IMR-90 (cell line): Measurements from ENCODE around the gene NFAT5. TPM values are rescaled to one million over a fixed set of nuclear protein-coding genes. Genes with fewer than 3 reads are reported as not detected.

Experiments used
- ATAC-seq: fragments of 200-7000 bp; cut with Tn5 transposase; 2 replicates; pipeline ENCODE4 v1.9.1; 2020; ENCODE audit warnings: low read depth, mild to moderate bottlenecking, moderate library complexity
- BruUV-seq: library from RNA; stranded (reverse); fragments of 400-500 nt; replicated peaks from 2 replicates; lab custom pipeline; 2021; lab: Mats Ljungman, UMichigan
- CTCF ChIA-PET: fragments of 300-600 bp; formaldehyde crosslinking; extraction: SDS; loops from one replicate; lab custom pipeline; 2021; ENCODE audit warnings: antibody characterized with exemption; lab: Yijun Ruan, JAX
- POLR2A ChIA-PET: fragments of 300-600 bp; sonication (Branson Sonifier 250); formaldehyde crosslinking; loops from one replicate; lab custom pipeline; 2022; ENCODE audit warnings: antibody characterized with exemption; ENCODE audit not compliant: unreplicated experiment; lab: Charles Lee
- DNase-seq: peaks from one replicate; pipeline ENCODE4 v3.0.0; 2013
- H2AFZ ChIP-seq: replicated peaks from 2 replicates; pipeline ENCODE3; 2013; ENCODE audit warnings: low read length, mild to moderate bottlenecking; ENCODE audit not compliant: poor library complexity
- H2AK5ac ChIP-seq: 2 replicates; pipeline ENCODE4 v1.6.1; 2013; ENCODE audit warnings: low read depth, low read length, inconsistent platforms
- H2AK9ac ChIP-seq: replicated peaks from 2 replicates; pipeline ENCODE3; 2013; ENCODE audit warnings: mild to moderate bottlenecking, low read depth, low read length, moderate library complexity; ENCODE audit not compliant: poor library complexity
- H2BK120ac ChIP-seq: 2 replicates; pipeline ENCODE4 v1.6.1; 2013; ENCODE audit warnings: low read depth, low read length, inconsistent platforms
- H2BK15ac ChIP-seq: 3 replicates; pipeline ENCODE4 v1.6.1; 2013; ENCODE audit warnings: low read depth, low read length, inconsistent platforms
- H2BK20ac ChIP-seq: 2 replicates; pipeline ENCODE4 v1.6.1; 2013; ENCODE audit warnings: low read depth, mild to moderate bottlenecking, inconsistent platforms, low read length, moderate library complexity
- H2BK5ac ChIP-seq: 2 replicates; pipeline ENCODE4 v1.6.1; 2013; ENCODE audit warnings: mild to moderate bottlenecking, low read depth, low read length, inconsistent platforms; ENCODE audit not compliant: poor library complexity, severe bottlenecking
- H3K14ac ChIP-seq: replicated peaks from 2 replicates; pipeline ENCODE4 v1.6.1; 2013; ENCODE audit warnings: low read depth, low read length, inconsistent platforms
- H3K18ac ChIP-seq: 2 replicates; pipeline ENCODE4 v1.6.1; 2013; ENCODE audit warnings: low read depth, low read length, control low read depth
- H3K23ac ChIP-seq: 2 replicates; pipeline ENCODE4 v1.6.1; 2013; ENCODE audit warnings: low read depth, low read length, inconsistent platforms
- H3K27ac ChIP-seq: 2 replicates; pipeline ENCODE4 v1.5.1; 2013; ENCODE audit warnings: mild to moderate bottlenecking, control low read depth, low read length; ENCODE audit not compliant: insufficient read depth
- H3K27me3 ChIP-seq: 2 replicates; pipeline ENCODE4 v1.6.1; 2013; ENCODE audit warnings: low read length; ENCODE audit not compliant: control insufficient read depth, insufficient read depth
- H3K36me3 ChIP-seq: 2 replicates; pipeline ENCODE4 v1.6.1; 2013; ENCODE audit warnings: low read length, mixed read lengths; ENCODE audit not compliant: control insufficient read depth, insufficient read depth
- H3K4ac ChIP-seq: 2 replicates; pipeline ENCODE4 v1.6.1; 2013; ENCODE audit warnings: low read depth, low read length, inconsistent platforms
- H3K4me1 ChIP-seq: 2 replicates; pipeline ENCODE4 v1.6.1; 2013; ENCODE audit warnings: low read length, mixed read lengths; ENCODE audit not compliant: control insufficient read depth, insufficient read depth
- H3K4me2 ChIP-seq: 2 replicates; pipeline ENCODE4 v1.6.1; 2013; ENCODE audit warnings: low read depth, mild to moderate bottlenecking, control low read depth, low read length, moderate library complexity
- H3K4me3 ChIP-seq: 2 replicates; pipeline ENCODE4 v1.5.1; 2013; ENCODE audit warnings: low read depth, mild to moderate bottlenecking, control low read depth, low read length, moderate library complexity; ENCODE audit not compliant: insufficient read depth
- H3K56ac ChIP-seq: 2 replicates; pipeline ENCODE4 v1.6.1; 2013; ENCODE audit warnings: low read length, inconsistent platforms; ENCODE audit not compliant: insufficient read depth; ENCODE audit errors: extremely low read depth
- H3K79me1 ChIP-seq, 2 experiments: 2 replicates each; pipeline ENCODE4 v1.6.1; 2013; ENCODE audit warnings: low read length in 2 of 2, inconsistent platforms in 1 of 2, low read depth in 1 of 2
- H3K9ac ChIP-seq: 2 replicates; pipeline ENCODE4 v1.6.1; 2013; ENCODE audit warnings: low read depth, low read length, control low read depth
- H3K9me1 ChIP-seq: 2 replicates; pipeline ENCODE4 v1.6.1; 2013; ENCODE audit warnings: low read length, inconsistent platforms; ENCODE audit not compliant: insufficient read depth
- H3K9me3 ChIP-seq: 2 replicates; pipeline ENCODE4 v1.6.1; 2013; ENCODE audit warnings: low read length; ENCODE audit not compliant: control insufficient read depth, insufficient read depth
- H4K20me1 ChIP-seq: 2 replicates; pipeline ENCODE4 v1.6.1; 2013; ENCODE audit warnings: low read length, inconsistent platforms; ENCODE audit not compliant: insufficient read depth
- H4K5ac ChIP-seq: 2 replicates; pipeline ENCODE4 v1.6.1; 2013; ENCODE audit warnings: mild to moderate bottlenecking, low read depth, low read length, control low read depth
- H4K8ac ChIP-seq, 2 experiments: 2 replicates each; pipeline ENCODE4 v1.6.1; 2013; ENCODE audit warnings: low read depth in 2 of 2, low read length in 2 of 2, control low read depth in 1 of 2, inconsistent platforms in 1 of 2
- H4K91ac ChIP-seq: 2 replicates; pipeline ENCODE4 v1.6.1; 2013; ENCODE audit warnings: low read depth, low read length, inconsistent platforms; ENCODE audit not compliant: insufficient read depth
- CEBPB ChIP-seq: IDR thresholded peaks from 2 replicates; pipeline ENCODE4 v1.6.1; 2012; ENCODE audit warnings: low read depth, low read length, improper control_type of control experiment
- CHD1 ChIP-seq: IDR thresholded peaks from 2 replicates; pipeline ENCODE4 v1.6.1; 2012; ENCODE audit warnings: low read depth, low read length, improper control_type of control experiment
- CTCF ChIP-seq: conservative IDR thresholded peaks from 2 replicates; pipeline ENCODE4 v1.5.1; 2012; ENCODE audit warnings: mild to moderate bottlenecking, low read depth, low read length, improper control_type of control experiment
- ELK1 ChIP-seq: fragments of 150-350 bp; IDR thresholded peaks from 2 replicates; pipeline ENCODE4 v1.6.1; 2016; ENCODE audit warnings: low read depth, mild to moderate bottlenecking, low read length, moderate library complexity, borderline replicate concordance
- FOS ChIP-seq: fragments of 150-350 bp; IDR thresholded peaks from 2 replicates; pipeline ENCODE4 v1.6.1; 2016; ENCODE audit warnings: low read depth, low read length
- MAFK ChIP-seq: IDR thresholded peaks from 2 replicates; pipeline ENCODE4 v1.6.1; 2012; ENCODE audit warnings: low read depth, low read length, improper control_type of control experiment
- MAZ ChIP-seq: IDR thresholded peaks from 2 replicates; pipeline ENCODE4 v1.6.1; 2012; ENCODE audit warnings: low read depth, mild to moderate bottlenecking, low read length, improper control_type of control experiment, moderate library complexity, borderline replicate concordance
- MXI1 ChIP-seq: IDR thresholded peaks from 2 replicates; pipeline ENCODE4 v1.6.1; 2012; ENCODE audit warnings: low read depth, mild to moderate bottlenecking, low read length, moderate library complexity, borderline replicate concordance
- NFE2L2 ChIP-seq: fragments of 150-350 bp; IDR thresholded peaks from 2 replicates; pipeline ENCODE4 v1.6.1; 2016; ENCODE audit warnings: low read depth, mild to moderate bottlenecking, low read length
- POLR2A ChIP-seq: IDR thresholded peaks from 2 replicates; pipeline ENCODE4 v1.6.1; 2012; ENCODE audit warnings: mild to moderate bottlenecking, low read depth, low read length
- RAD21 ChIP-seq: IDR thresholded peaks from 2 replicates; pipeline ENCODE4 v1.6.1; 2012; ENCODE audit warnings: low read length, improper control_type of control experiment
- RCOR1 ChIP-seq: IDR thresholded peaks from 2 replicates; pipeline ENCODE4 v1.6.1; 2012; ENCODE audit warnings: mild to moderate bottlenecking, low read length, improper control_type of control experiment; ENCODE audit not compliant: insufficient replicate concordance
- RFX5 ChIP-seq: IDR thresholded peaks from 2 replicates; pipeline ENCODE4 v1.8.0; 2012; ENCODE audit warnings: low read depth, mild to moderate bottlenecking, low read length, moderate library complexity
- SMC3 ChIP-seq: fragments of 150-350 bp; IDR thresholded peaks from 2 replicates; pipeline ENCODE4 v1.6.1; 2016; ENCODE audit warnings: low read depth, mild to moderate bottlenecking, antibody characterized with exemption, low read length, moderate library complexity
- USF2 ChIP-seq: fragments of 150-350 bp; IDR thresholded peaks from 2 replicates; pipeline ENCODE4 v1.6.1; 2017; ENCODE audit warnings: mild to moderate bottlenecking, antibody characterized with exemption, low read length, low read depth
- WGBS, 2 experiments: methylation state at CpG; one replicate each; pipeline versions ENCODE4 v1.1.5 to v1.1.7; 2013; ENCODE audit warnings: missing lambda C conversion rate in 2 of 2; ENCODE audit not compliant: insufficient read length in 1 of 2; ENCODE audit errors: extremely low coverage in 2 of 2; 5-methylcytosine and 5-hydroxymethylcytosine counted together
- dilution Hi-C: fragments of 300-500 bp; cut with HindIII; formaldehyde crosslinking; loops from one replicate; pipeline ENCODE4 v1.14.3; 2018; ENCODE audit warnings: low sequenced_read_pairs; ENCODE audit not compliant: unreplicated experiment
- in situ Hi-C: fragments of 300-500 bp; cut with MboI; formaldehyde crosslinking; loops from 3 replicates; pipeline ENCODE4 v1.14.3; 2019; ENCODE audit warnings: low sequenced_read_pairs, inconsistent platforms, mixed read lengths
- intact Hi-C: fragments of 100-400 bp; cut with micrococcal nuclease; formaldehyde crosslinking; loops from 2 replicates; pipeline ENCODE4 v1.10.0; 2022
- polyA plus RNA-seq, 3 experiments: library from polyadenylated mRNA; depleted of rRNA; stranded (reverse); fragments of >200 nt; gene quantifications; 2 replicates each; pipeline ENCODE4 v1.2.3, GENCODE V29; 2012; ENCODE audit warnings: low replicate concordance in 1 of 3
- total RNA-seq: library from RNA; depleted of rRNA; stranded (reverse); fragments of >200 nt; gene quantifications from 2 replicates; pipeline ENCODE4 v1.2.3, GENCODE V29; 2012

NFAT5 gene
- total and polyA plus RNA-seq, 2 of the 4 experiments (the other 2 are of a cell fraction) = 10.9 to 20.1 TPM

GRCh38 chr16:69707920-69708683 is 142.3 kb downstream of the NFAT5 start:
- H3K27ac ChIP-seq = no peak overlapping the region
- H2AFZ ChIP-seq = no peak overlapping the region
- no peak overlapping the region for H3K4me2 ChIP-seq
- H4K91ac ChIP-seq = no peak overlapping the region
- in situ Hi-C loops (loop anchor here (5.0 kb wide), 1 partner anchor 44 kb away; the partner anchor contains the start of gene NOB1), dilution Hi-C loops (no loop called here), intact Hi-C loops (no loop called here)
- H4K20me1 ChIP-seq = peaks cover 7% of the 10 kb centered on the region; the same call in 1 of the 2 replicates
- DNase-seq (no peak), ATAC-seq (no peak)
- H3K18ac ChIP-seq = no peak overlapping the region
- H3K27me3 ChIP-seq = no peaks in the 10 kb centered on the region
- H3K9me1 ChIP-seq = no peaks in the 10 kb centered on the region
- WGBS, 2 experiments = 74 to 100% methylated on average over 1 to 4 of the region's 10 CpGs
- H3K4me1 ChIP-seq = peaks cover 4% of the 10 kb centered on the region; the same call in 1 of the 2 replicates
- no peak overlapping the region for H3K4me3 ChIP-seq
- H3K79me1 ChIP-seq = peaks cover 14 to 28% of the 10 kb centered on the region in 2 experiments
- H2BK20ac ChIP-seq = no peak overlapping the region
- H4K5ac ChIP-seq = no peak overlapping the region
- no peak overlapping the region for H3K14ac ChIP-seq
- no peak overlapping the region for H2BK15ac ChIP-seq
- no peak overlapping the region for H2AK5ac ChIP-seq
- no peak overlapping the region for H3K4ac ChIP-seq
- no peak overlapping the region for H3K23ac ChIP-seq
- no peaks in the 10 kb centered on the region for H3K9me3 ChIP-seq
- H4K8ac ChIP-seq = no peak overlapping the region
- no peak overlapping the region for H3K56ac ChIP-seq
- no TSS peak for BruUV-seq
- no peak overlapping the region for H2BK5ac ChIP-seq
- ChIA-PET POLR2A (no interaction called here), CTCF (interaction anchor here (0.6 to 1.3 kb wide), 3 partner anchors 8 to 43 kb away, joined by 3 read pairs; no protein-coding TSS in a partner anchor)
- H2AK9ac ChIP-seq = no peak overlapping the region
- H2BK120ac ChIP-seq = no peak overlapping the region
- no peak overlapping the region for H3K9ac ChIP-seq
- peaks cover 36% of the 10 kb centered on the region for H3K36me3 ChIP-seq
- TF ChIP-seq NFE2L2 = no peak
- no peak for TF ChIP-seq RFX5
- no peak for TF ChIP-seq MXI1
- no peak for TF ChIP-seq POLR2A
- no peak for TF ChIP-seq FOS
- no peak for TF ChIP-seq ELK1
- TF ChIP-seq RAD21 = no peak
- TF ChIP-seq MAZ = no peak
- no peak for TF ChIP-seq CHD1
- no peak for TF ChIP-seq SMC3
- TF ChIP-seq RCOR1 = no peak
- no peak for TF ChIP-seq CEBPB
- no peak for TF ChIP-seq MAFK
- no peak for TF ChIP-seq CTCF
- no peak for TF ChIP-seq USF2
